PC-9 (cell line): ENCODE measurements around the gene CEBPB. TPM values are rescaled to one million over a fixed set of nuclear protein-coding genes. Genes with fewer than 3 reads are reported as not detected.

Experiments used
- BruUV-seq: library from RNA; stranded (reverse); fragments of 400-500 nt; replicated peaks from 2 replicates; lab custom pipeline; 2021; lab: Mats Ljungman, UMichigan
- CTCF ChIA-PET: fragments of 300-600 bp; sonication (Branson Sonifier 250); formaldehyde crosslinking; loops from one replicate; lab custom pipeline; 2022; ENCODE audit warnings: antibody characterized with exemption; lab: Charles Lee
- POLR2A ChIA-PET: fragments of 300-600 bp; sonication (Branson Sonifier 250); formaldehyde crosslinking; loops from one replicate; lab custom pipeline; 2022; ENCODE audit warnings: antibody characterized with exemption; ENCODE audit not compliant: unreplicated experiment; lab: Charles Lee
- DNase-seq, 2 experiments: peaks; one replicate each; pipeline versions ENCODE4 v3.0.0 to v3.0.0-alpha.2; 2015 to 2022; ENCODE audit warnings: mixed read lengths in 1 of 2
- H2AFZ ChIP-seq: fragments of 200-600 bp; sonication (generic); 2 replicates; pipeline ENCODE4 v1.8.1; 2017; ENCODE audit warnings: antibody characterized with exemption
- H3F3A ChIP-seq: fragments of 200-600 bp; sonication (generic); 2 replicates; pipeline ENCODE4 v1.8.1; 2017; ENCODE audit warnings: antibody characterized with exemption, mild to moderate bottlenecking, low read depth; ENCODE audit not compliant: insufficient read depth
- H3K27ac ChIP-seq: fragments of 200-600 bp; sonication (generic); 2 replicates; pipeline ENCODE4 v1.6.1; 2016; ENCODE audit warnings: mixed run types
- H3K27me3 ChIP-seq: fragments of 200-600 bp; sonication (generic); 2 replicates; pipeline ENCODE4 v1.6.1; 2016; ENCODE audit warnings: low read depth, mixed run types; ENCODE audit not compliant: insufficient read depth
- H3K36me3 ChIP-seq: fragments of 200-600 bp; sonication (generic); 2 replicates; pipeline ENCODE4 v1.6.1; 2016; ENCODE audit warnings: low read depth, mixed run types
- H3K4me1 ChIP-seq: fragments of 200-600 bp; sonication (generic); replicated peaks from 2 replicates; pipeline ENCODE4 v1.6.1; 2016; ENCODE audit warnings: mixed run types; ENCODE audit not compliant: insufficient read depth
- H3K4me2 ChIP-seq: fragments of 200-600 bp; sonication (generic); 2 replicates; pipeline ENCODE4 v1.6.1; 2017; ENCODE audit warnings: mixed run types
- H3K4me3 ChIP-seq: fragments of 200-600 bp; sonication (generic); 2 replicates; pipeline ENCODE4 v1.6.1; 2016; ENCODE audit warnings: mixed run types
- H3K79me2 ChIP-seq: fragments of 200-600 bp; sonication (generic); 2 replicates; pipeline ENCODE4 v1.6.1; 2017; ENCODE audit warnings: low read depth, mixed run types
- H3K9me2 ChIP-seq: fragments of 200-600 bp; sonication (generic); 2 replicates; pipeline ENCODE4 v1.8.1; 2017; ENCODE audit warnings: mild to moderate bottlenecking; ENCODE audit not compliant: insufficient read depth
- H3K9me3 ChIP-seq: fragments of 200-600 bp; sonication (generic); 2 replicates; pipeline ENCODE4 v1.8.1; 2016; ENCODE audit warnings: low read depth; ENCODE audit not compliant: insufficient read depth
- H4K20me1 ChIP-seq: fragments of 200-600 bp; sonication (generic); 2 replicates; pipeline ENCODE4 v1.8.1; 2017; ENCODE audit not compliant: insufficient read depth
- CTCF ChIP-seq: fragments of 200-600 bp; sonication (generic); conservative IDR thresholded peaks from 2 replicates; pipeline ENCODE4 v1.6.1; 2017; ENCODE audit warnings: mixed run types, antibody characterized with exemption, mild to moderate bottlenecking, moderate library complexity
- EZH2 ChIP-seq: fragments of 200-600 bp; sonication (generic); IDR thresholded peaks from 2 replicates; pipeline ENCODE4 v1.8.0; 2017; ENCODE audit warnings: antibody characterized with exemption, low read depth
- intact Hi-C: fragments of 100-400 bp; cut with micrococcal nuclease; formaldehyde crosslinking; loops from one replicate; pipeline ENCODE4 v1.10.0; 2022; ENCODE audit not compliant: unreplicated experiment
- total RNA-seq: library from RNA; stranded (reverse); gene quantifications from 2 replicates; pipeline ENCODE4 v1.2.3, GENCODE V29; 2021

Gene CEBPB
- total RNA-seq, 1 experiment from 2014 or later = 112 TPM

- H3K79me2 ChIP-seq = peaks cover 48% of the 10 kb centered on the region
- ChIA-PET CTCF (interaction anchor here (0.7 kb wide), 2 partner anchors 19 to 54 kb away, joined by 17 to 23 read pairs; no protein-coding TSS in a partner anchor), POLR2A (interaction anchor here (0.6 kb wide), 4 partner anchors 54 to 370 kb away, joined by 3 to 7 read pairs (median 4); no protein-coding TSS in a partner anchor)
- TF ChIP-seq CTCF = no peak
- no peak for TF ChIP-seq EZH2
- no peaks in the 10 kb centered on the region for H3K9me3 ChIP-seq
- no peaks in the 10 kb centered on the region for H3K9me2 ChIP-seq
- H3K36me3 ChIP-seq = peaks cover 29% of the 10 kb centered on the region
- H3K27me3 ChIP-seq = no peaks in the 10 kb centered on the region
- H3K27ac ChIP-seq = peak overlapping the region; percentile 99
- BruUV-seq = no TSS peak
- H4K20me1 ChIP-seq = peaks cover 20% of the 10 kb centered on the region
- H3K4me2 ChIP-seq = peak overlapping the region; percentile 80; the same call in 1 of the 2 replicates
- H3F3A ChIP-seq = peaks cover 79% of the 10 kb centered on the region
- peak overlapping the region; percentile 88 for H3K4me3 ChIP-seq
- H3K4me1 ChIP-seq = peaks cover 55% of the 10 kb centered on the region
- peak in 1 of 2 experiments; percentile 72 for DNase-seq
- H2AFZ ChIP-seq = no peak overlapping the region
- intact Hi-C loops = loop anchor here (2.0 kb wide), 1 partner anchor 224 kb away; no protein-coding TSS in a partner anchor
Measured at GRCh38 chr20:50191065-50191543, 474 bp downstream of the CEBPB start.

GRCh38 chr20:50191544-50192363, 1.1 kb downstream of the CEBPB start:
- TF ChIP-seq EZH2 (no peak), CTCF (no peak)

GRCh38 chr20:50192364-50193198, 2.0 kb downstream of the CEBPB start:
- peaks cover 20% of the 10 kb centered on the region for H4K20me1 ChIP-seq
- no peaks in the 10 kb centered on the region for H3K9me2 ChIP-seq
- peak overlapping the region; percentile 88 for H3K4me3 ChIP-seq
- no peaks in the 10 kb centered on the region for H3K9me3 ChIP-seq
- peaks cover 50% of the 10 kb centered on the region for H3K79me2 ChIP-seq
- no peak overlapping the region for H2AFZ ChIP-seq
- H3F3A ChIP-seq = peaks cover 84% of the 10 kb centered on the region
- ChIA-PET CTCF (no interaction called here), POLR2A (interaction anchor here (0.5 kb wide), 1 partner anchor 83 kb away, joined by 11 read pairs; no protein-coding TSS in a partner anchor)
- peak overlapping the region; percentile 98 for H3K4me2 ChIP-seq
- peaks cover 29% of the 10 kb centered on the region for H3K36me3 ChIP-seq
- TF ChIP-seq CTCF (peak; percentile 27; the same call in 1 of the 2 replicates), EZH2 (no peak)
- H3K27me3 ChIP-seq = no peaks in the 10 kb centered on the region
- H3K4me1 ChIP-seq = peaks cover 59% of the 10 kb centered on the region
- intact Hi-C loops = loop anchor here (2.0 kb wide), 3 partner anchors 52 to 184 kb away; no protein-coding TSS in a partner anchor
- H3K27ac ChIP-seq = peak overlapping the region; percentile 99
- BruUV-seq = no TSS peak
- peak; percentile 78 to 81 for DNase-seq

More at GRCh38 chr20:50191544-50192363, 1.1 kb downstream of the CEBPB start:
- intact Hi-C loops = loop anchor here (2.0 kb wide), 4 partner anchors 53 to 223 kb away; no protein-coding TSS in a partner anchor
- no peak overlapping the region for H2AFZ ChIP-seq
- BruUV-seq = TSS peak; percentile 32
- peak overlapping the region; percentile 99 for H3K27ac ChIP-seq
- H4K20me1 ChIP-seq = peaks cover 20% of the 10 kb centered on the region
- no peaks in the 10 kb centered on the region for H3K27me3 ChIP-seq
- H3K9me2 ChIP-seq = no peaks in the 10 kb centered on the region
- H3K9me3 ChIP-seq = no peaks in the 10 kb centered on the region
- peak overlapping the region; percentile 88 for H3K4me3 ChIP-seq
- CTCF ChIA-PET = interaction anchor here (0.7 kb wide), 2 partner anchors 19 to 53 kb away, joined by 17 to 23 read pairs; no protein-coding TSS in a partner anchor
- POLR2A ChIA-PET = interaction anchor here (0.5 to 0.6 kb wide), 2 partner anchors 54 to 84 kb away, joined by 4 to 11 read pairs; no protein-coding TSS in a partner anchor
- DNase-seq = peak; percentile 50
- H3K36me3 ChIP-seq = peaks cover 29% of the 10 kb centered on the region
- peaks cover 62% of the 10 kb centered on the region for H3K4me1 ChIP-seq
- H3K4me2 ChIP-seq = peak overlapping the region; percentile 98
- peaks cover 84% of the 10 kb centered on the region for H3F3A ChIP-seq
- H3K79me2 ChIP-seq = peaks cover 50% of the 10 kb centered on the region
